Activated naive CD4-positive, alpha-beta T cell treated with anti-CD3 and anti-CD28 coated beads, Interleukin-2, amount 50 U/mL, for 72 hours (primary cell): Measurements from ENCODE around the gene EPSTI1. TPM values are rescaled to one million over a fixed set of nuclear protein-coding genes. Genes with fewer than 3 reads are reported as not detected.
A peak's percentile ranks its signal among the peaks of the same experiment; 100 is the strongest.
"Not testable (repeated sequence)": the region's sequence is repeated elsewhere in the genome, so short reads cannot be mapped to it uniquely, and the experiment has no call there.

ENCODE experiments used
- ATAC-seq, 2 donors: fragments of 150-1000 bp; cut with Tn5 transposase; 2 replicates each; pipeline ENCODE4 v1.10.0; 2021; ENCODE audit warnings: mild to moderate bottlenecking in 2 of 2, moderate library complexity in 2 of 2
- DNase-seq, 2 donors: peaks; one replicate each; pipeline ENCODE4 v3.0.0; 2021 to 2022; ENCODE audit warnings: low spot score in 2 of 2
- H3K27ac Mint-ChIP-seq, 2 donors: one replicate each; pipeline ENCODE4 v1.8.0; 2022; ENCODE audit warnings: mild to moderate bottlenecking in 2 of 2, mixed read lengths in 2 of 2
- H3K36me3 Mint-ChIP-seq, 2 donors: one replicate each; pipeline ENCODE4 v1.8.0; 2022; ENCODE audit warnings: mixed read lengths in 2 of 2
- H3K9me3 Mint-ChIP-seq, 2 donors: one replicate each; pipeline ENCODE4 v1.8.0; 2022; ENCODE audit warnings: mixed read lengths in 2 of 2
- total RNA-seq, 2 donors: library from RNA; stranded (reverse); gene quantifications; one replicate each; pipeline ENCODE4 v1.2.3, GENCODE V29; 2022

The EPSTI1 gene, protein sequence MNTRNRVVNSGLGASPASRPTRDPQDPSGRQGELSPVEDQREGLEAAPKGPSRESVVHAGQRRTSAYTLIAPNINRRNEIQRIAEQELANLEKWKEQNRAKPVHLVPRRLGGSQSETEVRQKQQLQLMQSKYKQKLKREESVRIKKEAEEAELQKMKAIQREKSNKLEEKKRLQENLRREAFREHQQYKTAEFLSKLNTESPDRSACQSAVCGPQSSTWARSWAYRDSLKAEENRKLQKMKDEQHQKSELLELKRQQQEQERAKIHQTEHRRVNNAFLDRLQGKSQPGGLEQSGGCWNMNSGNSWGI
- 10 to 100 TPM; 12.7 to 18.7 TPM for total RNA-seq

- peak; percentile 66 to 87 for DNase-seq
- Mint-ChIP-seq H3K36me3 (peaks cover 5 to 6% of the 10 kb centered on the region in 2 donors), H3K9me3 (no peaks in the 10 kb centered on the region), H3K27ac (peak within 1 kb of the TSS; percentile 99)
- ATAC-seq = peak; percentile 76 to 85
Observed at GRCh38 chr13:42991898-42992763, at the start of gene EPSTI1. TSS of gene EPSTI1 (minus strand) at chr13:42992241. CDS start at chr13:42992165, 76 bp downstream.

GRCh38 chr13:43041369-43041921 lies 49.4 kb upstream of the EPSTI1 start:
- Mint-ChIP-seq H3K9me3 (no peaks in the 10 kb centered on the region), H3K36me3 (peaks cover 4 to 30% of the 10 kb centered on the region in 2 donors), H3K27ac (peak overlapping the region in 1 of 2 donors; percentile 8)
- DNase-seq = no peak
- no peak for ATAC-seq

GRCh38 chr13:43040581-43041368 lies 48.7 kb upstream of the EPSTI1 start:
- H3K27ac Mint-ChIP-seq, H3K9me3 Mint-ChIP-seq, DNase-seq, ATAC-seq: not testable (repeated sequence)
- H3K36me3 Mint-ChIP-seq = peaks cover 4 to 26% of the 10 kb centered on the region in 2 donors

GRCh38 chr13:43039966-43040365 lies 47.9 kb upstream of the EPSTI1 start:
- peaks cover under 1 to 26% of the 10 kb centered on the region in 2 donors for H3K36me3 Mint-ChIP-seq

DNA sequence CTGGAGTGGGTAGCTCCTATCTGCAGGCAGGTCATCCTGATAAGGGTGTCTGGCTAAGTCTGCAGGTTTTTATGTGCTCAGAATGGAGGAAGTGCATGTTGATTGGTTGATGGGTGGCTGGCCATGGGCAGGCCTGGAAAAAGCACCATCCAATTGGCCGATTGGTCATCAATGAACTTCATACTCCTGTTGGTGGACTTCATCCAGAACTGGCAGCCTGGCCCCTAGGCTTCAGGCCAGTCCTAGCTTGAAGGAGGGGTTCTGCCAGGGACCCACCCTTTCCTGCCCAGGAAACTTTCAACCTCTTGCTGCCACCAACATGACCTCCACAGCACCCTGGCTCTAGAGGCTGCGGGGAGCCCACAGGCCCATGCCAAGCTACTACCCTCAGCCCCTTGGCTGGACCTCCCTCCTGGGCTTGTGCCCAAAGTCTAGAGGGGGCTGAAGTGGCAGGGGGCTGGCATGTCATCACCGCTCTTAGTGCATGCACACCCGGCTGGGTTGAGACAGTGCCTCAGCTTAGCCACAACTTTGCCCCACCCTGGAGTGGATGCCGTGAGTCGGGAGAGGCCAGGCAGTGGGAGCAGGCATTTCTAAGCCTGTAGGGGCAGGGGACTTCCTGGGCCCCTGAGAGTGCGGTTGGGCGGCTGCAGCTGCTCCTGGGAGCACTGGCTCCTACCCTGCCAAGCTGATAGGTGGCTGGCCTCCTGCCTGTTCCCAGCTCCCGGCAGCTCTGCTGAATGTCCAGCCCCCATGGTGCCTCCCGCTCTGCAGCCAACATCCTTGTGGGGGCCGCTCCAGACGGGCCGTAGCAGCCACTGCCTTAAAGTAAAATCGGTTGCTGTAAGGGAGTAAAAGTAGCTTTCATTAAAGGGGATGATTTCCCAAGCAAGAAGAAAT lies 44.6 kb upstream of the EPSTI1 start:
- no peak for ATAC-seq
- H3K9me3 Mint-ChIP-seq = peaks cover 0 to 4% of the 10 kb centered on the region in 2 donors
- no peak for DNase-seq
- peaks cover 12 to 30% of the 10 kb centered on the region in 2 donors for H3K36me3 Mint-ChIP-seq
- H3K27ac Mint-ChIP-seq = peak overlapping the region in 1 of 2 donors; percentile 36

More at GRCh38 chr13:43039966-43040365, 47.9 kb upstream of the EPSTI1 start:
- DNase-seq (no peak), ATAC-seq (no peak)
- Mint-ChIP-seq H3K27ac (no peak overlapping the region), H3K9me3 (no peaks in the 10 kb centered on the region)

DNA sequence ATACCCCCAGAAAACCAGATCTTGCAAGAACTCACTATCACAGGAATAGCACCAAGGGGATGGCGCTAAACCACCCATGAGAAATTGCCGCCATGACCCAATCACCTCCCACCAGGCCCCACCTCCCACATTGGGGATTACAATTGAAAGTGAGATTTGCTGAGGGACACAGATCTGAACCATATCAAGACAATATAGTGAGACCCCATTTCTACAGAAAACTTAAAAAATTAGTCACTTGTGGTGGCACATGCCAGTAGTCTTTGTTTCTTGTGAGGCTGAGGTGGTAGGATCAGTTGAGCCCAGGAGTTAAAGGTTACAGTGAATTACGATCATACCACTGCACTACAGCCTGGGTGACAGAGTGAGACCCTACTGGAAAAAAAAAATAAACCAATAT lies 41.0 kb upstream of the EPSTI1 start:
- no peak for DNase-seq
- Mint-ChIP-seq H3K27ac (no peak overlapping the region), H3K9me3 (peaks cover 0 to 4% of the 10 kb centered on the region in 2 donors), H3K36me3 (peaks cover 17 to 30% of the 10 kb centered on the region in 2 donors)
- ATAC-seq = peak in 1 of 2 donors; percentile 29

- ATAC-seq = no peak
- Mint-ChIP-seq H3K27ac (no peak overlapping the region), H3K9me3 (peaks cover 0 to 4% of the 10 kb centered on the region in 2 donors), H3K36me3 (peaks cover 17 to 33% of the 10 kb centered on the region in 2 donors)
- DNase-seq = no peak
Observed at GRCh38 chr13:43031881-43032280, 39.8 kb upstream of the EPSTI1 start.

DNA sequence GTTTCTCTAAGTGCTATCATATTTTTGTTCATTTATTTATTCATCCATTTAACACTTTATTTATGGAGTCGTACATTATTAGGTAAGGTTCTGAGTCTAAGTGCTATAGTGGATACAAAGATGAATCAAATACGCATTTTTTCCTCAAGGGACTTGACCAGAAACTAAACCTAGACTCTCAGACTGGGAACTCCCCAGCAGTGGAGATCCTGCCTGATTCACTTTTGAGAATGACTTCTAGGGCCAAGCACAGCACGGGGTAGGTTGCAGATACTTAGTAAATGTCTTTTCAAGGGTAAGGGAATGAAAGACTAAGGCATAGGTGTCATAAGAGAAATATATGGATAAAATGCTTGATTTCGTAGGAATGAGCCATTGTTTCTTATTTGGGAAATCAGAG lies 38.5 kb upstream of the EPSTI1 start:
- H3K27ac Mint-ChIP-seq = no peak overlapping the region

GRCh38 chr13:43026262-43026661 lies 34.2 kb upstream of the EPSTI1 start:
- H3K27ac Mint-ChIP-seq = no peak overlapping the region
- H3K36me3 Mint-ChIP-seq = peaks cover 16 to 25% of the 10 kb centered on the region in 2 donors
- DNase-seq (no peak), ATAC-seq (no peak)
- H3K9me3 Mint-ChIP-seq = no peaks in the 10 kb centered on the region

More for the DNA sequence above, 38.5 kb upstream of the EPSTI1 start:
- H3K9me3 Mint-ChIP-seq = peaks cover 0 to 4% of the 10 kb centered on the region in 2 donors
- peak in 1 of 2 donors; percentile 55 for ATAC-seq
- no peak for DNase-seq
- peaks cover 17 to 33% of the 10 kb centered on the region in 2 donors for H3K36me3 Mint-ChIP-seq

GRCh38 chr13:43023289-43023963 lies 31.4 kb upstream of the EPSTI1 start, which contains the start of gene DNAJC15:
TSS of gene DNAJC15 (plus strand) at chr13:43023586. CDS start at chr13:43023627, 41 bp downstream.
- DNase-seq = peak; percentile 75 to 80
- peak within 1 kb of the TSS; percentile 99 for H3K27ac Mint-ChIP-seq

GRCh38 chr13:43022934-43023288 lies 30.9 kb upstream of the EPSTI1 start:
- ATAC-seq (no peak), DNase-seq (no peak)
- Mint-ChIP-seq H3K9me3 (no peaks in the 10 kb centered on the region), H3K27ac (peak overlapping the region; percentile 99), H3K36me3 (peaks cover 10 to 11% of the 10 kb centered on the region in 2 donors)

More at GRCh38 chr13:43023289-43023963, 31.4 kb upstream of the EPSTI1 start, which contains the start of gene DNAJC15:
- peak; percentile 91 to 95 for ATAC-seq
- peaks cover 15% of the 10 kb centered on the region in 2 donors for H3K36me3 Mint-ChIP-seq
- H3K9me3 Mint-ChIP-seq = no peaks in the 10 kb centered on the region

DNA sequence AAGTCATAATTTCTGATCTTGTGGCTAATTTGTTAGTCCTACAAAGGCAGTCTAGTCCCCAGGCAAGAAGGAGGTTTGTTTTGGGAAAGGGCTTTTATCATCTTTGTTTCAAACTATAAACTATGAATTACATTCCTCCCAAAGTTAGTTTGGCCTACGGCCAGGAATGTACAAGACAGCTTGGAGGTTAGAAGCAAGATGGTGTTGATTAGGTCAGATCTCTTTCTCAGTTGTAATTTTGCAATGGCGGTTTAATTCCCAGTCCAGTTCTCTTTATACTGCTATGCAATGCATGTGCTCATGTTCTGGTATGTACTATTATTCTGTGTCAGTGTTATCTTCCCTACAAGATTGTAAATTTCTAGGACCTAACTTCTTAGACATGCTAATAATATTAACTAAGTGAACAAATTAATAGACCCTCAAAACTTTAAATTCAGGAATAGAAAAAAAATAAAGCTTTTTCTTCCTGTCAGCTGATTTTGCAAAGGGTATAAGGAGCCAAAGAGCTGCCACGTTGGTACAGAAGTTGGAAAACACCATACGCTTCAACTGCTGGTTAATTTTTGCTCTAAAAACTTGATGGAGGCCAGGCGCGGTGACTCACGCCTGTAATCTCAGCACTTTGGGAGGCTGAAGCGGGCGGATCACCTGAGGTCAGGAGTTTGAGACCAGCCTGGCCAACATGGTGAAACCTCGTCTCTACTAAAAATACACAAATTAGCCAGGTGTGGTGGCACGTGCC lies 30.1 kb upstream of the EPSTI1 start:
- Mint-ChIP-seq H3K36me3 (peaks cover 8 to 11% of the 10 kb centered on the region in 2 donors), H3K9me3 (no peaks in the 10 kb centered on the region), H3K27ac (no peak overlapping the region)
- no peak for DNase-seq
- no peak for ATAC-seq

DNA sequence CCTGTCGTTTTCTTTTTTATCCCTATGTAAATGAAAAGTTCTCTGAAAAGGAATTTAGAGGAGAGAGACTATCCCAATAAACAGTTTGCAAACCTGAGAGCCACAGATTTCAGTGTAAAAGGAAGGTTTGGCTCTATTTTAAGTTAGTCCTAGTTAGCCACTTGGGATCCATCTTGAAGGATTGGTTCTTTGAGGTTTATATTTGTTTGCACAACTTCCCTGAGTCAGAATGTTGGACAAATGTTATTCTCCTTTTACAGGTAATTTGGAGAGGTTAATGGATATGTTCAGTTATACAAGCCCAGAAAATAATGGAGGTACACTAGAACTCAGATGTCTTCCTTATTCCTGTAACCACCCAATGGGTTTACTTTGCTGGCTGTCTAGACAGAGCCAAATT lies 28.8 kb upstream of the EPSTI1 start:
- Mint-ChIP-seq H3K9me3 (no peaks in the 10 kb centered on the region), H3K27ac (no peak overlapping the region), H3K36me3 (peaks cover 8 to 11% of the 10 kb centered on the region in 2 donors)
- no peak for DNase-seq
- ATAC-seq = no peak

GRCh38 chr13:43019811-43020210 lies 27.8 kb upstream of the EPSTI1 start:
- no peak overlapping the region for H3K27ac Mint-ChIP-seq
- H3K36me3 Mint-ChIP-seq = peaks cover 8 to 11% of the 10 kb centered on the region in 2 donors
- no peaks in the 10 kb centered on the region for H3K9me3 Mint-ChIP-seq
- ATAC-seq (no peak), DNase-seq (no peak)
